ENCODE results near the gene MINDY1. TPM values are rescaled to one million over a fixed set of nuclear protein-coding genes. Genes with fewer than 3 reads are reported as not detected.

The MINDY1 gene
- total and polyA plus RNA-seq, 2 experiments from 2014 or later, result 5.8 to 18.5 TPM

- Histone ChIP-seq H3K27ac (no peak overlapping the region), H3K9me2 (replicated peaks; ENCODE audit: insufficient read depth) (no peaks in the 10 kb centered on the region), H2AFZ (no peak overlapping the region), H3K27me3 (no peaks in the 10 kb centered on the region), H3K4me1 (ENCODE audit: insufficient read depth) (no peaks in the 10 kb centered on the region), H3K4me2 (no peak overlapping the region), H3K79me2 (no peaks in the 10 kb centered on the region), H3K9me3 (ENCODE audit: low read depth) (no peaks in the 10 kb centered on the region), H3K36me3 (replicated peaks; ENCODE audit: insufficient read depth, low read depth) (no peaks in the 10 kb centered on the region), H4K20me1 (ENCODE audit: insufficient read depth, poor library complexity, severe bottlenecking) (no peaks in the 10 kb centered on the region), H3K4me3 (no peak overlapping the region)
- TF ChIP-seq CTCF (IDR thresholded peaks at IDR 0.05; ENCODE audit: poor library complexity) (peak; percentile 58), EZH2 (IDR thresholded peaks at IDR 0.05; ENCODE audit: borderline replicate concordance) (no peak)
- WGBS (ENCODE audit: low lambda C conversion rate, missing lambda C conversion rate), result 44% methylated on average over 6 of the region's 6 CpGs
- DNase-seq (ENCODE audit: low spot score), result peak; percentile 79
Observed at GRCh38 chr1:151024540-151025146, 17.9 kb upstream of the MINDY1 start.

- Histone ChIP-seq H3K27ac (peak overlapping the region; percentile 82), H3K79me2 (peaks cover 60% of the 10 kb centered on the region), H3K9me2 (replicated peaks; ENCODE audit: insufficient read depth) (no peaks in the 10 kb centered on the region), H3K4me2 (peak overlapping the region; percentile 52), H2AFZ (no peak overlapping the region), H3K9me3 (ENCODE audit: low read depth) (no peaks in the 10 kb centered on the region), H3K4me1 (ENCODE audit: insufficient read depth) (peaks cover 34% of the 10 kb centered on the region), H4K20me1 (ENCODE audit: insufficient read depth, poor library complexity, severe bottlenecking) (no peaks in the 10 kb centered on the region), H3K36me3 (replicated peaks; ENCODE audit: insufficient read depth, low read depth) (no peaks in the 10 kb centered on the region), H3K4me3 (no peak overlapping the region), H3K27me3 (no peaks in the 10 kb centered on the region)
- TF ChIP-seq EZH2 (IDR thresholded peaks at IDR 0.05; ENCODE audit: borderline replicate concordance) (no peak), EZH2phosphoT487 (IDR thresholded peaks at IDR 0.05; ENCODE audit: low read depth, severe bottlenecking, unreplicated experiment) (no peak), CTCF (IDR thresholded peaks at IDR 0.05; ENCODE audit: poor library complexity) (peak; percentile 18)
- 48% methylated on average over 2 of the region's 2 CpGs for WGBS (ENCODE audit: low lambda C conversion rate, missing lambda C conversion rate)
- DNase-seq (ENCODE audit: low spot score), result peak; percentile 64
Observed at GRCh38 chr1:151013518-151013917, 6.8 kb upstream of the MINDY1 start.

- WGBS (ENCODE audit: low lambda C conversion rate, missing lambda C conversion rate), result 75% methylated on average over 14 of the region's 14 CpGs
- peak overlapping the region; percentile 52 for H3K4me2 ChIP-seq
Observed at GRCh38 chr1:151012684-151013471, 6.2 kb upstream of the MINDY1 start.

More at GRCh38 chr1:151012684-151013471, 6.2 kb upstream of the MINDY1 start:
- Histone ChIP-seq H2AFZ (no peak overlapping the region), H3K27ac (peak overlapping the region; percentile 82), H3K9me2 (replicated peaks; ENCODE audit: insufficient read depth) (no peaks in the 10 kb centered on the region), H3K4me3 (no peak overlapping the region), H3K4me1 (ENCODE audit: insufficient read depth) (peaks cover 34% of the 10 kb centered on the region), H3K79me2 (peaks cover 61% of the 10 kb centered on the region), H3K9me3 (ENCODE audit: low read depth) (no peaks in the 10 kb centered on the region), H3K36me3 (replicated peaks; ENCODE audit: insufficient read depth, low read depth) (no peaks in the 10 kb centered on the region), H3K27me3 (no peaks in the 10 kb centered on the region), H4K20me1 (ENCODE audit: insufficient read depth, poor library complexity, severe bottlenecking) (no peaks in the 10 kb centered on the region)
- DNase-seq (ENCODE audit: low spot score), result peak; percentile 73
- TF ChIP-seq CTCF (IDR thresholded peaks at IDR 0.05; ENCODE audit: poor library complexity) (no peak), EZH2phosphoT487 (IDR thresholded peaks at IDR 0.05; ENCODE audit: low read depth, severe bottlenecking, unreplicated experiment) (no peak), EZH2 (IDR thresholded peaks at IDR 0.05; ENCODE audit: borderline replicate concordance) (no peak)
